ENCODE data around the gene F12.

Gene F12

GRCh38 chr5:177355162-177355867 is 54.0 kb downstream of the F12 start:
- no peak for DNase-seq (ENCODE audit: low spot score)

GRCh38 chr5:177354711-177355110 is 54.7 kb downstream of the F12 start:
- no peak for DNase-seq (ENCODE audit: low spot score)

- DNase-seq (ENCODE audit: low spot score) = no peak
These were observed 55.1 kb downstream of the F12 start for GRCh38 chr5:177354256-177354655.

GRCh38 chr5:177353093-177353492 is 56.3 kb downstream of the F12 start:
- no peak for DNase-seq (ENCODE audit: low spot score)
